Esophagus mucosa (tissue), 1 donor: ENCODE data around the gene KANSL1. TPM values are rescaled to one million over a fixed set of nuclear protein-coding genes. Genes with fewer than 3 reads are reported as not detected.

Experiments used
- ATAC-seq: fragments of 200-7000 bp; cut with Tn5 transposase; one replicate; pipeline ENCODE4 v1.9.1; 2020
- total RNA-seq: library from RNA; stranded (reverse); gene quantifications from one replicate; pipeline ENCODE4 v1.2.4, GENCODE V29; 2023
- donor health status: DM: yes; HTN: yes; CAD: no.

Gene KANSL1
- total RNA-seq, 1 donor from 2014 or later, result 56.2 TPM

GRCh38 chr17:46063241-46063640 lies 130.0 kb downstream of the KANSL1 start:
- ATAC-seq, result peak; percentile 89

- peak; percentile 46 for ATAC-seq
These were observed 131.8 kb downstream of the KANSL1 start for GRCh38 chr17:46061435-46061834.

- no peak for ATAC-seq
These were observed 132.8 kb downstream of the KANSL1 start for GRCh38 chr17:46060461-46060860.

GRCh38 chr17:46059486-46059885 lies 133.7 kb downstream of the KANSL1 start:
- no peak for ATAC-seq

- no peak for ATAC-seq
These were observed 135.9 kb downstream of the KANSL1 start for GRCh38 chr17:46057366-46057765.

GRCh38 chr17:46056800-46057304 lies 136.4 kb downstream of the KANSL1 start:
- ATAC-seq, result no peak

- no peak for ATAC-seq
These were observed 139.2 kb downstream of the KANSL1 start for GRCh38 chr17:46053911-46054534.

GRCh38 chr17:46049656-46050055 lies 143.6 kb downstream of the KANSL1 start:
- ATAC-seq, result no peak

- no peak for ATAC-seq
These were observed 145.4 kb downstream of the KANSL1 start for GRCh38 chr17:46047856-46048255.

- no peak for ATAC-seq
These were observed 145.8 kb downstream of the KANSL1 start for GRCh38 chr17:46047398-46047797.

- ATAC-seq, result no peak
These were observed 146.3 kb downstream of the KANSL1 start for GRCh38 chr17:46046957-46047356.

GRCh38 chr17:46045639-46046038 lies 147.6 kb downstream of the KANSL1 start:
- peak; percentile 48 for ATAC-seq

- ATAC-seq, result no peak
These were observed 148.2 kb downstream of the KANSL1 start for GRCh38 chr17:46044989-46045388.

GRCh38 chr17:46044286-46044928 lies 148.8 kb downstream of the KANSL1 start:
- ATAC-seq, result peak; percentile 73

GRCh38 chr17:46043606-46044005 lies 149.6 kb downstream of the KANSL1 start:
- no peak for ATAC-seq

- ATAC-seq, result no peak
These were observed 150.3 kb downstream of the KANSL1 start for GRCh38 chr17:46042925-46043324.

- ATAC-seq, result no peak
These were observed 151.0 kb downstream of the KANSL1 start for GRCh38 chr17:46042246-46042645.

- no peak for ATAC-seq
These were observed 153.5 kb downstream of the KANSL1 start for GRCh38 chr17:46039592-46040186.

GRCh38 chr17:46038937-46039336 lies 154.3 kb downstream of the KANSL1 start:
- peak; percentile 7 for ATAC-seq

GRCh38 chr17:46038414-46038813 lies 154.8 kb downstream of the KANSL1 start:
- ATAC-seq, result no peak

- no peak for ATAC-seq
These were observed 155.4 kb downstream of the KANSL1 start for GRCh38 chr17:46037722-46038255.

- ATAC-seq, result no peak
These were observed 156.7 kb downstream of the KANSL1 start for GRCh38 chr17:46036491-46036890.

- ATAC-seq, result no peak
These were observed 158.0 kb downstream of the KANSL1 start for GRCh38 chr17:46035112-46035818.
